Uterus (tissue), 2 donors: ENCODE data around the gene RBMS3.

Experiments
- POLR2A ChIP-seq, 2 donors: fragments of 450-650 bp; IDR thresholded peaks; one replicate each; pipeline ENCODE4 v1.6.1; 2016; ENCODE audit warnings: antibody characterized with exemption in 2 of 2, mild to moderate bottlenecking in 1 of 2, moderate library complexity in 1 of 2
- TF ChIP-seq, protein P1 (sequence below), 4 experiments: fragments of 200-600 bp in 2 of 4; fragments of 450-650 bp in 2 of 4; sonication (generic) in 2 of 4; IDR thresholded peaks; one replicate each; pipeline ENCODE4 v1.5.1; 2016 to 2019; ENCODE audit warnings: antibody characterized with exemption in 4 of 4, mild to moderate bottlenecking in 2 of 4, moderate library complexity in 1 of 4

DNA sequence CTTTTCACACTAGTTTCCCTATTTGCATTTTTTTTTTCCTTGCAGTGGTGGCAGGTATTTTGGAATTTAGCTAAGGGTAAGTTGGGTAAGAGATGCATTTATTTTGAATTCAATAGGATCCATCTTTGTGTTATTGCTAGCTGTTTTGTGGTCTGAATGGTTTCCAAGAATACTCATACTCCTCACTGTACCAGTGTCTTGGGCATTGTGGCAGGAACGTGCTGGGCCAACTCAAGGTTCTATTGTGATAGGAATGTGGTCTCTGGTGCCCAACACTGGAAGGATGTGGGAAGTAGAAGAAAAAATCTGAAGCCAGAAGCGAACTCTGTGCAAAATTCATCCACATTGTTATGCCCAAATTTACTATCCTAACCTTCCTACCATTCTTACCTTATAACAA lies 135.6 kb downstream of the RBMS3 start:
- TF ChIP-seq, protein P1, sequence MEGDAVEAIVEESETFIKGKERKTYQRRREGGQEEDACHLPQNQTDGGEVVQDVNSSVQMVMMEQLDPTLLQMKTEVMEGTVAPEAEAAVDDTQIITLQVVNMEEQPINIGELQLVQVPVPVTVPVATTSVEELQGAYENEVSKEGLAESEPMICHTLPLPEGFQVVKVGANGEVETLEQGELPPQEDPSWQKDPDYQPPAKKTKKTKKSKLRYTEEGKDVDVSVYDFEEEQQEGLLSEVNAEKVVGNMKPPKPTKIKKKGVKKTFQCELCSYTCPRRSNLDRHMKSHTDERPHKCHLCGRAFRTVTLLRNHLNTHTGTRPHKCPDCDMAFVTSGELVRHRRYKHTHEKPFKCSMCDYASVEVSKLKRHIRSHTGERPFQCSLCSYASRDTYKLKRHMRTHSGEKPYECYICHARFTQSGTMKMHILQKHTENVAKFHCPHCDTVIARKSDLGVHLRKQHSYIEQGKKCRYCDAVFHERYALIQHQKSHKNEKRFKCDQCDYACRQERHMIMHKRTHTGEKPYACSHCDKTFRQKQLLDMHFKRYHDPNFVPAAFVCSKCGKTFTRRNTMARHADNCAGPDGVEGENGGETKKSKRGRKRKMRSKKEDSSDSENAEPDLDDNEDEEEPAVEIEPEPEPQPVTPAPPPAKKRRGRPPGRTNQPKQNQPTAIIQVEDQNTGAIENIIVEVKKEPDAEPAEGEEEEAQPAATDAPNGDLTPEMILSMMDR (IDR thresholded peaks at IDR 0.05), result no peak
- no peak for TF ChIP-seq POLR2A (IDR thresholded peaks at IDR 0.05)
